Measurements from ENCODE around the gene CYP19A1.

CYP19A1 gene

GRCh38 chr15:51183076-51183475, 155.3 kb downstream of the CYP19A1 start:
- no peak for DNase-seq (ENCODE audit: low read depth)
- TF ChIP-seq CTCF (conservative IDR thresholded peaks at IDR 0.05; ENCODE audit: low read depth, low read length): no peak
- H3K4me3 ChIP-seq (ENCODE audit: low read length): no peak overlapping the region

- H3K4me3 ChIP-seq (ENCODE audit: low read length): no peak overlapping the region
- no peak for TF ChIP-seq CTCF (conservative IDR thresholded peaks at IDR 0.05; ENCODE audit: low read depth, low read length)
- no peak for DNase-seq (ENCODE audit: low read depth)
These were observed 156.5 kb downstream of the CYP19A1 start for GRCh38 chr15:51181905-51182304.

GRCh38 chr15:51181221-51181620, 157.2 kb downstream of the CYP19A1 start:
- TF ChIP-seq CTCF (conservative IDR thresholded peaks at IDR 0.05; ENCODE audit: low read depth, low read length): no peak
- DNase-seq (ENCODE audit: low read depth): no peak

GRCh38 chr15:51180534-51180933, 157.9 kb downstream of the CYP19A1 start:
- no peak overlapping the region for H3K4me3 ChIP-seq (ENCODE audit: low read length)
- no peak for DNase-seq (ENCODE audit: low read depth)
- no peak for TF ChIP-seq CTCF (conservative IDR thresholded peaks at IDR 0.05; ENCODE audit: low read depth, low read length)

More at GRCh38 chr15:51181221-51181620, 157.2 kb downstream of the CYP19A1 start:
- H3K4me3 ChIP-seq (ENCODE audit: low read length): no peak overlapping the region

GRCh38 chr15:51180011-51180410, 158.4 kb downstream of the CYP19A1 start:
- no peak for TF ChIP-seq CTCF (conservative IDR thresholded peaks at IDR 0.05; ENCODE audit: low read depth, low read length)
- no peak for DNase-seq (ENCODE audit: low read depth)
- no peak overlapping the region for H3K4me3 ChIP-seq (ENCODE audit: low read length)

- TF ChIP-seq CTCF (conservative IDR thresholded peaks at IDR 0.05; ENCODE audit: low read depth, low read length): no peak
- no peak overlapping the region for H3K4me3 ChIP-seq (ENCODE audit: low read length)
- DNase-seq (ENCODE audit: low read depth): no peak
These were observed 166.2 kb downstream of the CYP19A1 start for GRCh38 chr15:51172193-51172592.

- H3K4me3 ChIP-seq (ENCODE audit: low read length): no peak overlapping the region
- no peak for TF ChIP-seq CTCF (conservative IDR thresholded peaks at IDR 0.05; ENCODE audit: low read depth, low read length)
- no peak for DNase-seq (ENCODE audit: low read depth)
These were observed 166.8 kb downstream of the CYP19A1 start for GRCh38 chr15:51171634-51171932.
